ENCODE results near the gene RAB36.

RAB36 gene

DNA sequence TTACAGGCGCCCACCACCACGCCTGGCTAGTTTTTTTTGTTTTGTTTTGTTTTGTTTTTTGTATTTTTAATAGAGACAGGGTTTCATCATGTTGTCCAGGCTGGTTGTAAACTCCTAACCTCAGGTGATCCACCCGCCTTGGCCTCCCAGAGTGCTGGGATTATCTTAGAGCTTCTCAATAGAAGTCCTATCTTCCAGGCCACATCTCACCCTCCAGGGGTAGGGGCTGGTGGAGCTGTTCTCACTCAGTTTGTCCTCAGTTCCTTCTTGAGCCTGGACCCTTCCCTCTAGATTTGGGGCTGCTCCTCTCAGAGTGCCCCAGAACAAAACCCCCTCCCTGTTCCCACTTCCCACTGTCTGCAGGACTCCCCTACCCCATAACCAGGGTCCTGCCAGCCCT is 66.3 kb downstream of the RAB36 start:
- no peak for DNase-seq

DNA sequence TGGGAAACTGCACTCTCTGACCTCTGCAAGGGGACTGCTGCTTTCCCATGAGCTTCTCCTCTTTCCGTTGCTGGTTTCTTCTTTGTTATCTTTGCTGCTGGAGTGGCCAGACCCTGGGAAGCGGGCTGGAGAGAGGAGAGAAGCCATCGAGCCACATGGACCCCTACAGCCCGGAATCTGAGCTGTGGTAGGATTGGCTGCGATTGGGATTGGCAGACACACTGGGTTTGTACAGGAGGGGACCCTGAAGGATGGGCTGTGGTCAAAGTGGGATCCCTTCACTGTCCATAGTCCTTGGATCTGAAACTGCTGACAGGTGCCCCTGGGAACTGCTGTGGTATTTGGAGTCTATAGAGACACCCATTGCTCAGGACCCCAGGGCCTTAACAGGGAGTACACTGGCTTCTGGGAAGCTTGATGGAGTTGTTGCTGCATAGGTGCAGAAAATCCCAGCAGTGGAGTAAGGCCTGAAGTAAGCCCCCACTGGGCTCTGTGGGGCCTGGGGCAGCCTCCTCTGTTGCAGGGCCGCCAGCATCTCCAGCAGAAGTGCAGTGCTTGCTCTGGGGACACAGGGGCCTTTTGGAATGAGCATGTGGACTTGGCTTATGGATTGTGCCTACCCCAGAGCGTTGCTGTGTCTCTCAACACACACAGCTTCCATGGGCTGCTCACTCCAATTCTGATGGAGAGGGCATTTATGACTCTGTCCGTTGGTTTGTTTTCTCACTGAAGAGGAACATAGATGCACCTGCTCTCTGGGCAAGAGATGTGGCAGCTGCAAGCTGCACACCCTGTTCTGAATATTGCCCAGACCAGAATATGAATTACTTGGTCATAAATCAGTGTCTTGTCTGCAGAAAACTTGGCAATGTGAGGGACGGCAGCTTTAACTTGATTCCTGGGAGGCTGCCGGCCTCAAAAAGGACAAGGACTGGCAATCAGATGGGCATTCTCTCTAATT is 67.1 kb downstream of the RAB36 start:
- DNase-seq = no peak

- no peak for DNase-seq
Observed at GRCh38 chr22:23213022-23213555, 67.8 kb downstream of the RAB36 start.

GRCh38 chr22:23213581-23214334 is 68.5 kb downstream of the RAB36 start:
- DNase-seq = no peak

All from activated CD4-positive, alpha-beta T cell treated with anti-CD3 and anti-CD28 coated beads, Interleukin-10, Interleukin-2, amounts not matched to agents 100 ng/mL and 50 ng/mL, durations not matched to agents 16 hours and 8 hours (primary cell).